GM18507 (cell line): ENCODE measurements around the gene KCTD7.
"Not testable (repeated sequence)": the region's sequence is repeated elsewhere in the genome, so short reads cannot be mapped to it uniquely, and the experiment has no call there.

ENCODE experiments used
- DNase-seq: peaks from one replicate; pipeline ENCODE4 v3.0.0; 2011; ENCODE audit warnings: low read depth; ENCODE audit not compliant: insufficient read length; ENCODE audit errors: extremely low spot score
- FAIRE-seq: peaks from 2 replicates; lab custom pipeline; 2011; peaks lifted over from hg19 to GRCh38; lab: Jason Lieb, UNC

KCTD7 gene

DNA sequence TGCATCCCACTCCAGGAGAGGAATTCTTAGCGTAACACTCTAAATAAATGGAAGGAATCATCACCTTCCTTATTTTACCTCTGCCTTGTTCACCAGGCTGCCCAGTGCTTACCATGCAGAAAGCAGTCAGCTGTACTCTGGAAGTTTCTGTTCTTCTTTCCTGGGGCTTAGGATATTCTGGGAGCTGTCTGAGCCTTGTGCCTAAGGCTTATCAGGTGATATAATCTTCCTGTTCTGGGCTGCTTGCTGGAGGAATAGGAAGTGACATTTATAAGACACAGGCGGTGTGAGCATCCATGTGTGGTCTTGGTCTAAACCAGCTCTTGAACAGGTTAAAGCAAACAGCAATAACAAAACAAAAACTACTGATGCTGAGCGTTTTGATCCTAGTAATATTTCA, 13.5 kb downstream of the KCTD7 start:
- no peak for FAIRE-seq
- no peak for DNase-seq

DNA sequence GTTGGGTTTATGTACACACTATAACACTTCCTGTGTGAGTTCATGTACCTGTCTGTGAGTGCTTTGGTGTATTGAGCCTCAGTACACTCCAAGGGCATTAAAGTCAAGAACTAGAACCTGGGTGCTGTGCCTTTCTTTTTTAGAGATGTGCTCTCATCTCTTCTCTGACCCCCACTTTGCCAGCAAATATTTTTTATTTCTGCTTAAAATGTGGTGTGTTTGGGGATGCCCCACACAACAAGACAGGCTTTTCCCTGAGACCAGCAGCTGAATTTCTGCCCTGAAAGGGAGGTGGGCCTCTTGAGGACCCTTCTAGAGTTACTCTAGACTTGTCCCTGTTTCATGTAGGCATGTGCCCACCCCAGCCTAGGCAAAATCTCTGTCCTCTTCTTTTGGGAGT, 14.3 kb downstream of the KCTD7 start:
- no peak for FAIRE-seq
- no peak for DNase-seq

DNA sequence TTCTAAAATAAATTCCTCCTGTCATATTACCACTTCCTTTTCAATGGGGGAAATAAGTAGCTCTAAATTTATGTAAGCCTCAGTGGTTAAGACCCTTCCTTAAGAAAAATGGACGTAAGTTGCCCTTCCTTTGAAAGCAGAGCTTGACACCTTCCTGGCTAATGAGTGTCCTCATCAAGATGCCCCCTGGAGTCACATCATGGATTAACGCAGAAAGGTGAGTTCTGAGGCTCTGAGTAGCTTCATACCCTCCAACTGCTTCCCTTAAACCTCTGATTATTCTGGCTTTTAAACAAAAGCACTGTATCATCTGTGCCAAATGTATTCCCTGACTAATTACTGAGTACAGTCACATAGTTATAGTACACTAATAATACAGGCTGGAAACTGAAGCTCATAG, 14.7 kb downstream of the KCTD7 start:
- DNase-seq = no peak
- FAIRE-seq = no peak

DNA sequence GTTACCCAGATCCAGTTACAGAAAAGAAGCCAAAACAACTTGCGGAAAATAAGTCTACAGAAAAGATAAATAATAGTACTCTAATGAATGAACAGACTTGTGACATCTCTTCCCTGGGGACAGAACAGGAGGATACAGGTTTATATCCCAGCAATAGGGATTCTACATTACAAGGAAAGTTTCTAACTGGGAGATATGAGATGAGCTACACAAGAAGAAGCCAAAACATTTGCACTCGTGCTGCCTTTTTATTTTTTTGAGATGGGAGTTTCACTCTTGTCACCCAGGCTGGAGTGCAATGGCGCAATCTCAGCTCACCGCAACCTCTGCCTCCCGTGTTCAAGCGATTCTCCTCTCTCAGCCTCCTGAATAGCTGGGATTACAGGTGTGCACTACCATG, 22.3 kb downstream of the KCTD7 start:
- not testable (repeated sequence) for FAIRE-seq, DNase-seq

DNA sequence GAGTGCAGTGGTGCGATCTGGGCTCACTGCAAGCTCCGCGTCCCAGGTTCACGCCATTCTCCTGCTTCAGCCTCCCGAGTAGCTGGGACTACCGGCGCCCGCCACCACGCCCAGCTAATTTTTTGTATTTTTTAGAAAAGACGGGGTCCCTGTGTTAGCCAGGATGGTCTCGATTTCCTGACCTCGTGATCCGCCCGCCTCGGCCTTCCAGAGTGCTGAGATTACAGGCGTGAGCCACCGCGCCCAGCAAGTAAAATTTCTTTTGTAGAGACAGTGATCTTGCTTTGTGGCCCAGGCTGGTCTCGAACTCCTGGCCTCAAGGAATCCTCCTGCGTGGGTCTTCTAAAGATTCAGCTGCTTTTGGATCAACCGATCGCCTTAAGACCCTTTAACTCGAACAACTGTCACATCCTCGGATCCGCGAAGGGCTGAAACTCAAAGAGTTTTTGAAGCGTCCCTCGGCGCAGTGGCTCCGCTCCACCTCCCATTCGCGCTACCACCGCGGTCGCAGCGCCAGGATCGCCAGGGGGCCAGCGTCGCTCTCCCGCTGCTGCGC, 25.1 kb downstream of the KCTD7 start:
- not testable (repeated sequence) for DNase-seq, FAIRE-seq

DNA sequence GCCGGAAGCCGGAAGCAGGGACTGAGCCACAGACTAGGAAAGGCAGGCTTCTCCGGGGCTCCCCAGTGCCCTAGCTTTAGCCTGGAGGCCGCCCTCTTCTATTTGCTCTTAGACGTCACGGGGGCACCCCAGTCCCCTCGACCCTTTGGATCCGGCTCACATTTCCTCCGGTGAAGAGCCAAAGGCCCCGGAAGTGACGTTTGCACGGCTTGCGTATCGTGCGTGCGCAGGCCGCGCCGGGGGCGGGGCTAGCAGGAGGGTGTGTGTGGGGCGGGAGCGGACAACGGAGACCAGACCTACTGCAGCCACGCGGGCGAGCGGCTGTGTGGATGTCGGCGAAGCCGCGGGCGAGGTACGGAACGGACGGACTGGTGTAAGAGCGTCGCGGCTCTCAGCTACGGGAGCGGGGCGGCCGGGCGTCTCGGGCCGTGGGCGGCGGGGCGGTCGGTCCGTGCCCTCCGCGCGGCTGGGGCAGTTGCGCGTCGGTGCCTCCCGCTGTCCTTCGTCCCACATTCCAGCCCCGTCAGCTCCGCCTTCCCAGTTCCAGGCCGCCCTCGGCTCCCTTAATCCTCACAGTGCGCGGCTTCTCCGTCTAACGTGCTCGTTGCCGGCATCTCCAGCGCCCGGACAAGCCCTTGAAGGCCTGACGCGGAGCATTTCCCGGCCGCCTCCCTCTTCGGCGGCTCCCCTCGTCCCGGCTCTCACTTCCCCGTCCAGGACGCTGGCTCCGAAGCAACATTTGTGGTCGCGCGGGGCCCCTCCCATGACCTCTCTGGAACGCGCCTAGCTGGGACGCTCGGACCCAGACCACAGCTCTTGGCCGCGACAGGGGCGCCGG, 25.8 kb downstream of the KCTD7 start:
- peak; percentile 91 for FAIRE-seq
- DNase-seq = peak; percentile 96

DNA sequence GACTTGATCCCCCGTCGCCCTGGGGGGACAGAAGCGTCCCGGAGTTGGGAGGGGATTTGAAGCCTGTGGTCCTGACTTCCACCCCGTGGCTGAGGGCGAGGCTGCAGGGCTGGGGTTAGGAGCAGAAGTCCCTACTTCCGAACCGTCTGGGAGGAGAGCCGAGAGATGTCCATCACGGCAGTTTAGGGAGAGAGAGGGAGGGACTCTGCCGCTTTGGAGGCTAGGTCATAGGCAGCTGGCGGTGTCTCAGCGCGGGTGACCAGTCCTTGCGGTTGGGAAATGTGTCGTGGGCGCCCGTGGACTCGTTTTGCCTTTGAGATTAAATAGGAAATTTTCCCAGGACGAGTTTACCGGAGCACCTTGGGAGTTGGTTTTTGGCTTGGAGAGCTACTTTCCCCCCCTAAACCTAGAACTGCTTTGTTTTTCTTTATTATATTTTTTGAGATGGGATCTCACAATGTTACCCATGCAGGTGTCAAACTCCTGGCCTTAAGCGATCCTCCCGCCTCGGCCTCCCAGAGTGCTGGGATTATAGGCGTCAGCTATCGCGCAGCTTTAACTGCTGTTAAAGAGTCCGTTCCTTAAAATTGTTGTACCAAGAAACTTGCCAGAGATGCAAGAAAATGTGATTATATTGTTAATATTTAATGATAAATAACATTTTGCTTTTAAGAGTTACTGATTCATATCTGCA, 26.6 kb downstream of the KCTD7 start:
- peak; percentile 46 for FAIRE-seq
- not testable (repeated sequence) for DNase-seq

DNA sequence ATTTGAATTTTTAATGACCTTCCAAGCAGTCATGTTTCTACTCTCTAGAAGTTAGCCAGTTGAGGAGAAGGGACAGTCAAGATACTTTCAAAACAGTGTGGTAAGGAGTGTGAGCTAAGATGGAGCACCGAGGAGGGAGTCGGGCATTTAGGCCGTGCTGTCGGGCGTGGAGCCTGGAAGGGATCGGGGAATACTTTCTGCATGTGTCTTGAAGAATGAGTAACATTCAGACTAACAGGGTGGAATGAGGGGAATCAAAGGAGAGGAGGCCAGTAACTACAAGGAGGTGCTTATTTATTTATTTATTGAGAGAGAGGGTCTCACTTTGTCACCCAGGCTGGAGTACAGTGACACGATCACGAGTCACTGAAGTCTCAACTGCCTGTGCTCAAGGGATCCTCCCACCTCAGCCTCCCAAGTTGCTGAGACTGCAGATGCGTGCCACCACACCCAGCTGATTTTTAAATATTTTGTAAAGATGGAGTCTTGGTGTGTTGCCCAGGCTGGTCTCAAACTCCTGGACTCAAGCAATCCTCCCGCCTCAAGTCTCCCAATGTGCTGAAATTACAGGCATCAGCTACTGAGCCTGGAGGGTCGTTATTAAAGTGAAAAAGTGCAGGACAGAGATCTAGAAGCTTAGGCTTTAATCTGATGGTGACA, 27.3 kb downstream of the KCTD7 start:
- DNase-seq, FAIRE-seq: not testable (repeated sequence)

DNA sequence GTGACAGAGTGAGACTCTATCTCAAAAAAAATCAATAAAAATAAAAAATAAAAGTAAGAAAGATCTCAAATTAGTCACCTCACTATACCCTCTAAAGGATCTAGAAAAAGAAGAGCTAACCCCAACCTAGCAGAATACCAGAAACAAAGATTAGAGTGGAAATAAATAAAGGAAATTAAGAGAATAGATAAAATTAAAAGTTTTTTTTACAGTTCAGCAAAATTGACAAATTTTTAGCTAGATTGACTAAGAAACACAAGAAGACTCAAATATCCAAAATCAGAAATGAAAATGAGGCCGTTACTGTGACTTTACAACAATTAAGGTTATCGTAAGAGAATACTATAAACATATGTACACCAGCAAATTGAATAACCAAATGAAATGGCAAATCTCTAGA, 29.1 kb downstream of the KCTD7 start:
- DNase-seq (no peak), FAIRE-seq (no peak)

DNA sequence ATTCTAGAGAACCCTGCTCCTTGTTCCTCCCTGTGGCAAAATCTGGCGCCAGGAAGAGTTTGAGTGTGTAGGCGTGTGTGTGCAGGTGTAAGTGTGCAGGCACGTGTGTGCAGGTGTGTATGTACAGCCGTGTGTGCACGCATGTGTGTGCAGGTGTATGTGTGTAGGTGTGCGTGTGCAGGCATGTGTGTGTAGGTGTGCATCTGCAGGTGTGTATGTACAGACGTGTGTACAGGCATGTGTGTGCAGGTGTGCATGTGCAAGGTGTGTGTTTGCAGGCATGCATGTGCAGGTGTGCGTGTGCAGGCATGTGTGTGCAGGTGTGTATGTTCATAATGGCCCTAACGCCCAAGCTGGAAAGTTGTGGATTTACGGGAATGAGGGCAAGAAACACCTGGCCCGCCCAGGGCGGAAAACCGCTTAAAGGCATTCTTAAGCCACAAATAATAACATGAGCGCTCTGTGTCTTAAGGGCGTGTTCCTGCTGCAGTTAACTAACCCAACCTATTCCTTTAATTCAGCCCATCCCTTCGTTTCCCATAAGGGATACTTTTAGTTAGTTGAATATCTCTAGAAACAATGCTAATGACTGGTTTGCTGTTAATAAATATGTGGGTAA, 34.1 kb downstream of the KCTD7 start:
- FAIRE-seq (no peak), DNase-seq (no peak)

DNA sequence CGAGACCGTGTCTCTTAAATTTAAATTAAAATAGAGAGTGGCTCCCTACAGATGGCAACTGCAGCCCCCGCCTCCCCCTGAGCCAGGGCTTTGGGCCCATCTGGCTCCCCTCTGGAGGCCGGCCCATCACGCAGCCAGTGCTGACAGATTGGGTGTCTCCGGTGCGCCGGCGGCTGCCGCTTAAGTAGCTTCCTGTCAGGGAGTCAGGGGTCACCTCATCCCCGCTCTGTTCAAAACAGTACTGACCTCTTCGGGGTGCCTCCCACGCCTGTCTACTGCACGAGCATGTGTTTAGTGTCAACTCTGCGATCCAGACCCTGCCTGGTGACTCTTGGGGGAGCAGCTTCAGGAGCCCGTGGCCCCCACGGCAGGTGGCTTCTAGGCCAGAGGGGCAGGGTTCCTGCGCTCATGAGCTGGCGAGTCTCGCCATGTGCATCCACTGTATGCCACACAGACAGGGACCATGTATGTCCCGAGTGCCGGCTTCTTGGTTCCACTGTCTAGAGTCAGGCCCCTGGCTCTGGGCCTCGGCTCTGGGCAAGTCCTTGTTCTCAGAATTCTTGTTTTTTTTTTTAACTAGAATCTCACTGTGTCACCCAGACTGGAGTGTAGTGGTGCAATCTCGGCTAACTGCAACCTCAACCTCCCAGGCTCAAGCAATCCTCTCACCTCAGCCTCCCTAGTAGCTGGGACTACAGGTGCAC, 36.1 kb downstream of the KCTD7 start:
- FAIRE-seq (no peak), DNase-seq (no peak)

DNA sequence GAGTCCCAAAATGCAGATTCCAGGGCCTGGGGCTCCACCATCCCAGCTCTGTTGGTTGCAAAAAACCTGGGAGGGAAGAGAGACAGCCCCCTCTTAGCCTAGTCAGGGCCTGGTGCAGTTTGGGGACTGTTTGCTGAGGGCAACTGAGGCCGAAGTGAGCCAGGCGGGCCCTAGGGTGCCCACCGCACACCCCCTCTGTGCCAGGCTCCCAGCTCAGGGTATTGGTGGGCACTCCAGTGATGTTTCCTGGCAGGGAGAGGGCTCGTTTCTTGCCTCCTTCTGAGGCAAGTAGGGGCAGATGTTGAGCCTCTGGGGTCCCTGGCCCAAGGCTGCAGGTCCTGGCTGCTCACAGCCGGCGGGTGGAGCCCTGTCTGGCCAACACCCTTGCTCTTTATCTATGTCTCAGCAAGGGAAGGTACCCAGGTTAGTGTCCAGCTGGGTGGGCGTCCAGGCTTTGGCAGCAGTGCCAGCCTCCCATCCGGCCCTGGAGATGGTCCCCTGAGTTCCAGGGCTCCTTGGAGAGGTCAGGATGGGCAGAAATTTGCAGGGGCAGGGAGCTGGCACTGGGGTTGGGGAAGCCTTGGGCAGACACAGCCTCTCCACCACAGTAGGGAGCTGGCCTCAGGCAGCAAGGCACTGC, 37.8 kb downstream of the KCTD7 start:
- FAIRE-seq (no peak), DNase-seq (no peak)

DNA sequence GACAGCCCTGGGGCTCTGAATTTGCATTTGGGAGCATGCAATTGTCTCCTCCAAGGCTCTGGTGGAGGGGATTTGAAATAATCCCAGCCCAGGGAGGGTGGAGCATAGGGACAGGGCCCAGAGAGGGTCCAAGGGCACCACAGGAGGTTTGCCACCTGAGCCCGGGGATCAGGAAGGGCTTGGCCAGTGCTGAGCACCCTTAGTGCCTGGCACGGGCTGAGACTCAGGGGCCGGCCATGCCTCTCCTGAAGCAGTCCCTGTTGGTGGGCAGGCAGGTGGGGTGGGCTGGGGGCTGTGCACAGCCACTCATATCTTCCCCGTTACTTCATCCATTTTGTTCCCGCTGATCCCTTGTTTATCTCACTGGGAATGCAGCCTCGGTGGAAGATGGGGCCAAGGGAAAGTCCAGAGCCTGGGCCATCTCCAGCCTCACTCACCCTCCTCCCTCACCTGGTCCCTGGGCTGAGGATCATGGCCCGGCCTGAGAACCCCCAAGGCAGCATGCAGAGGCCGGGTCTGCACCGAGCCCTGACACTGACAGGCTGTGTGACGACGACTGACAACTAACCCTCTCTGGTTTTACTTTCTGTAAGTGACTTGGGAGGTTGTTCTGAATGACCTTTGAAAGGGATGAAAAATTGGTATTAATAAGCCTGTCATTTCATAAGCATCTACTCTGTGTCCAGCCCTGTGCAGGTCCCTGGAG, 38.5 kb downstream of the KCTD7 start:
- DNase-seq (no peak), FAIRE-seq (no peak)

DNA sequence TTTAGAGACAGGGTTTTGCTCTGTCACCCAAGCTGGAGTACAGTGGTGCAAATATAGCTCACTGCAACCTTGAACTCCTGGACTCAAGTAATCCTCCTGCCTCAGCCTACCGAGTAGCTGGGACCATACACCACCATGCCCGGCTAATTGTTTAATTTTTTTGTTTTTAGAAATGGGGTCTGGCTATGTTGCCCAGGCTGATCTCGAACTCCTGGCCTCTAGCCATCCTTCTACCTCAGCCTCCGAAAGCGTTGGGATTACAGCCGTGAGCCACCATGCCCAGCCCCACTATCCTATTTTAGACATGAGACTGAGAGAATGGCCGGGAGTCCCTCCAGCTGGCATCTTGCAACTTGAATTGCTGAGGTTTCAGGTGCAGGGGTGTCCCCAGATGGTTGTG, 39.4 kb downstream of the KCTD7 start:
- FAIRE-seq (no peak), DNase-seq (no peak)

DNA sequence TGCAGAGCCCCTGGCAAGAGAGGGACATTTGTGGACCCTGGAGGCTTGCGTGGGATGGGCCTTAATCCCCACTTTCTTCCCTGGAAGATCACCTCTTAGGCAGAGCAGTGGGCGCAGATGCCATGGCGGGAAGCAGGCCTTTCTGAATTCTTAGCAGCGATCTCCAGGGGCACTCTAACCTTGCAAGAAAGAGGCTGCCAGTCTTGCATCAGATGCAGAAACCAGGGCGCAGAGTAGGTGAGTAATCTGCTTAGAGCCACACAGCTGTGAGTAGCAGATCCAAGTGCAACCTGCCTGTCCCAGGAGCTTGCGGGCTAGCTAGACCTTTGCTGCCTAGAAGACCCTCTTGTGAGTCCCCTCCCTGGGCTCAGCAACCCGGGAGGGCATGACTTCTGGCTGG, 40.0 kb downstream of the KCTD7 start:
- DNase-seq (no peak), FAIRE-seq (no peak)

DNA sequence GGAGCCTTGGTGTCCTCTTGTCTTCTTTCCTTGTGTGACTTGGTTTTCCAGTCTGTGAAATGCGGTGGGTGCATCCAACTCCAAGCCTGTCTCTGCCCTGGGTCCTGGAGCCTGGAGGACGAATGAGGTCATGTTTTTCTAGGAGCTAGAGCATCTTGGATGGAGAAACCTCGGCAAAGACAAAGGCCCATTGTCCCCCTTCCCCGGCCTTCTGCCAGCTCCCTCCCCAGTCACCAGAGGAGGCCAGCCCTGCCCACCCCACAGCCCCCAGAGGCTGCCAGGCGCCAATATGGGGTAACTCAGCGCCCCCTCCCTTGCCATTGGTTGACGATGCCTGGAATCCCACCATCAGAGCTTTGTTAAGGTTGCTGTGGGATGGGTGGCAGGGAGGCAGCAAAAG, 40.4 kb downstream of the KCTD7 start:
- no peak for FAIRE-seq
- DNase-seq = no peak

DNA sequence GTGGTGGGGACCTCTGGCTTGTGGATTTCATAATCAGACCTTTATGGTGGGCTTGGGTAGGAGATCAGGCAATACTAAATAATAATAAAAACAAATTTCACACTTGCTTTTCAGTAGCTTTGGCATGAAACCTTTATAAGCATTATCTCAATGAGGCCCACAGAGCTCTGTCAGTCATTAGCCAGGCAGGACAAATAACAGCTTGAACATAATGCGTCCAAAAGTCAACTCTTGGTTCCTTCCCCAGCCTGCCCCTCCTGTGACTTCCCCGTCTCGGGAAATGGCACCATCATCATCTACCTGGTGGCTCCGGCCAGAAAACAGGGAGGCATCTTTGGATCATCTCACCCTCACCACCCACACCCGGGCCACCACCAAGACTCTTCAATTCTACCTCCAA, 40.8 kb downstream of the KCTD7 start:
- DNase-seq (no peak), FAIRE-seq (no peak)

DNA sequence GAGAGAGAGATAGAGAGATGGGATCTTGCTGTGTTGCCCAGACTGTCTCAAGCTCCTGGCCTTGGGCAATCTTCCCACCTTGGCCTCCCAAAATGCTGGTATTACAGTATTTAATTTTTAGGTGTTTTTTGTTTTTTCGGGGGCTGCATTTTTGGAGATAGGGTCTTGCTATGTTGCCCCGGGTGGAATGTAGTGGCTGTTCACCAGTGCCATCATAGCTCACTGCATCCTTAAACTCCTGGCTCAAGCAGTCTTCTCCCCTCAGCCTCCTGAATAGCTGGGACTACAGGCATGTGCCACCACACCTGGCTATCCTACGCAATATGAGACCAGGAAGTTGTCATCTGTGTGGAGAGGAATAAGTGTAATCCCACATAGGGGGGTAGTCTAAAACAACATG, 42.4 kb downstream of the KCTD7 start:
- no peak for DNase-seq
- FAIRE-seq = no peak
